ENCODE measurements around the gene ZNF441.

DNA sequence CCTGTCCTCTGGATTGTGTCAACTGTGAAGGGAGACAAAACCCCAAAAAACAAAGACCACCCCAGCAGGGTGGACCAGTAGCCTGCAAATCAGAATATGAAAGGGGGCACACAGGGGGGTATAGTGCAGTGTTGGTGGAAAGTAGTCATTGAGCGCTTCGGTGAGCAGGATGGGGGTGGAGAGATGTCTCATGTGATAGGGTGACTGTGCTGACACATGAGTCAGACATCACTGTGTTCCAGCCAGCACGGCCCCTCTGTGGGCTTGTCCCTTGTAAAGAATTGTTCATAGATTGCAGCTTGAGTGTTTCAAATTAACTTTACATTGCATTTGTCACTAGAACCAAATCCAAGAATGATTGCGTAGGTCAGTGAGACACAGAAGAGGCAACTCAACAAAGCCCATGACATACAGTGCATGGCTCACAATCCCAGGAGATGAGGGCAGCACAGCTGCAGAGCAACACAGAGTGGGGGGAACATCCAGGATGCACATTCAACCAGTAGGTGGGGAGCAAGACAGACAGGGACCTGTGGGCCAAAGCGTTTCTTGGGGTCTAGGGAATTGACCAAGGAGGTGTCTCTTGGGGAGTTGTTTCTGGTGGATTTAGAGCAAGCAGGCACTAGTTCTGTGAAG lies 54.8 kb downstream of the ZNF441 start:
- TF ChIP-seq POLR2AphosphoS5 (IDR thresholded peaks at IDR 0.05; ENCODE audit: low read depth, low read length) (no peak), POLR2A (IDR thresholded peaks at IDR 0.05; ENCODE audit: low read depth, low read length) (no peak)
